HG03139 (cell line): ENCODE results near the gene SEPHS2.
A peak's percentile ranks its signal among the peaks of the same experiment; 100 is the strongest.
"Not testable (repeated sequence)": the region's sequence is repeated elsewhere in the genome, so short reads cannot be mapped to it uniquely, and the experiment has no call there.

Source experiments
- ATAC-seq: cut with Tn5 transposase; IDR thresholded peaks from one replicate; pipeline ENCODE4 v1.9.1; 2021; ENCODE audit not compliant: unreplicated experiment

SEPHS2 gene

GRCh38 chr16:30399435-30400186, 46.1 kb downstream of the SEPHS2 start:
- ATAC-seq = no peak

GRCh38 chr16:30398661-30399434, 46.8 kb downstream of the SEPHS2 start:
- no peak for ATAC-seq

GRCh38 chr16:30397776-30398660, 47.7 kb downstream of the SEPHS2 start:
- no peak for ATAC-seq

GRCh38 chr16:30397056-30397455, 48.6 kb downstream of the SEPHS2 start:
- ATAC-seq = no peak

GRCh38 chr16:30396627-30397026, 49.0 kb downstream of the SEPHS2 start:
- not testable (repeated sequence) for ATAC-seq

- no peak for ATAC-seq
These were observed 49.6 kb downstream of the SEPHS2 start for GRCh38 chr16:30395992-30396585.

- ATAC-seq = peak; percentile 57
These were observed 50.3 kb downstream of the SEPHS2 start, which contains the start of gene ZNF48 for GRCh38 chr16:30395155-30395991. Gene ZNF48 (plus strand): TSS chr16:30395420. CDS start chr16:30395795, 375 bp downstream.

- no peak for ATAC-seq
These were observed 51.0 kb downstream of the SEPHS2 start for GRCh38 chr16:30394592-30395154.
